ENCODE measurements around the gene ARPP21.

ARPP21 gene

DNA sequence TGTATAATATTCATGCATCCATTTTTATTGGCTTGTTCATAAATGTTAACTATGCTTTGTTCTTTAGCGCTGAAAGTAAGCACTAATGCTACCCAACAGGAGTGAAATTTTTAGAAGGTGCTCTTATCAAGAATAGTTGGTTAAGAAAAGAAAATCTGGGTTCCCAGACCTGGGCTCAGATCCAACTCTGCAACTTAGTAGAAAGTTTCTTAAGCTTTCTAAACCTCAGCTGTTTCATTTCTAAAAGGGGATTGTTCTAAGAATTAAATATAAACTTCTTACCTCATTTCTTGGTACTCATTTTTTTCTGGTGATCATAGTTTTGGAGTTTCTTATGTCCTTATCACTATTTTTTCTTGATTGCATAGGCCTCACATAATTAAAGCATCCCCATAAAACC lies 12.1 kb downstream of the ARPP21 start:
- H4K5ac ChIP-seq (ENCODE audit: low read length), result no peak overlapping the region
- H3K56ac ChIP-seq (ENCODE audit: low read length), result no peak overlapping the region
- H2AK5ac ChIP-seq (ENCODE audit: low read length), result no peak overlapping the region
- no peak for DNase-seq
- H3K4me1 ChIP-seq (ENCODE audit: control insufficient read depth, low read depth, low read length), result no peaks in the 10 kb centered on the region
- H3K23ac ChIP-seq (ENCODE audit: low read length), result no peak overlapping the region
- no peak overlapping the region for H3K9ac ChIP-seq (ENCODE audit: low read length)
- no peak overlapping the region for H2BK120ac ChIP-seq (ENCODE audit: low read depth, low read length)
- no peaks in the 10 kb centered on the region for H3K79me2 ChIP-seq (ENCODE audit: control insufficient read depth, insufficient read depth, low read length)
- no peaks in the 10 kb centered on the region for H3K79me1 ChIP-seq (ENCODE audit: low read length)
- H2BK15ac ChIP-seq (replicated peaks; ENCODE audit: low read depth), result no peak overlapping the region
- H3K27me3 ChIP-seq (ENCODE audit: insufficient read depth, low read length, poor library complexity), result no peaks in the 10 kb centered on the region
- H3K4ac ChIP-seq (ENCODE audit: low read depth, low read length), result no peak overlapping the region
- no peak overlapping the region for H3K4me3 ChIP-seq (ENCODE audit: low read length)
- no peak overlapping the region for H3K4me2 ChIP-seq (ENCODE audit: low read length)
- WGBS (ENCODE audit: extremely low coverage, insufficient coverage, low lambda C conversion rate), result no CpG with 5 or more reads among the region's 1 CpG
- no peaks in the 10 kb centered on the region for H3K36me3 ChIP-seq (ENCODE audit: control insufficient read depth, insufficient read depth, low read length)
- no peak overlapping the region for H3K18ac ChIP-seq (ENCODE audit: low read length)
- H4K8ac ChIP-seq (ENCODE audit: low read depth, low read length), result no peak overlapping the region
- no peak overlapping the region for H3K27ac ChIP-seq (ENCODE audit: low read depth, low read length)
- no peak overlapping the region for H2BK5ac ChIP-seq (ENCODE audit: low read length)

DNA sequence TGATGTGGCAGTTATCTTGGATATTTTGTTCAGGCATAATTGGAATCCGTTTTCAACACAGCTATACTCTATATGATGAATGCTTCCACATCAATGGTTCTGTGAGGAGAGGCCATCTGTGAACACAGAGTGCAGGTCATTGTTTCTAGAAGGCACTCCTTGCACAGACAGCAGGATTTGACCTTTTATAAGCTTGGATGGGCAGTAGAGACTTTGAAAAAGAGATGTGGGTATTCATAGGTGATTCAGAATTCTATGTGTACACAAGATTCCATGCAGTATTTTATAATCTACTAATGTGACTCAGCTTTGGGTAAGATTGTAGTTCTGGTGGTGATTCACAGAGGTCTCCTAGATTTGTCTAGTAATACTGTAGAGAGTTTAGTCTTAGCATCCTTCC lies 12.5 kb downstream of the ARPP21 start:
- no peak overlapping the region for H4K5ac ChIP-seq (ENCODE audit: low read length)
- H3K4ac ChIP-seq (ENCODE audit: low read depth, low read length), result no peak overlapping the region
- H3K4me2 ChIP-seq (ENCODE audit: low read length), result no peak overlapping the region
- H3K56ac ChIP-seq (ENCODE audit: low read length), result no peak overlapping the region
- H3K4me1 ChIP-seq (ENCODE audit: control insufficient read depth, low read depth, low read length), result no peaks in the 10 kb centered on the region
- H3K79me1 ChIP-seq (ENCODE audit: low read length), result no peaks in the 10 kb centered on the region
- no peak overlapping the region for H3K18ac ChIP-seq (ENCODE audit: low read length)
- no peak overlapping the region for H2BK5ac ChIP-seq (ENCODE audit: low read length)
- H3K79me2 ChIP-seq (ENCODE audit: control insufficient read depth, insufficient read depth, low read length), result no peaks in the 10 kb centered on the region
- H3K36me3 ChIP-seq (ENCODE audit: control insufficient read depth, insufficient read depth, low read length), result no peaks in the 10 kb centered on the region
- H3K23ac ChIP-seq (ENCODE audit: low read length), result no peak overlapping the region
- H2AK5ac ChIP-seq (ENCODE audit: low read length), result no peak overlapping the region
- no peak overlapping the region for H2BK15ac ChIP-seq (replicated peaks; ENCODE audit: low read depth)
- WGBS (ENCODE audit: extremely low coverage, insufficient coverage, low lambda C conversion rate), result no CpG with 5 or more reads among the region's 1 CpG
- H3K27me3 ChIP-seq (ENCODE audit: insufficient read depth, low read length, poor library complexity), result no peaks in the 10 kb centered on the region
- no peak overlapping the region for H3K9ac ChIP-seq (ENCODE audit: low read length)
- H3K4me3 ChIP-seq (ENCODE audit: low read length), result no peak overlapping the region
- no peak for DNase-seq
- no peak overlapping the region for H4K8ac ChIP-seq (ENCODE audit: low read depth, low read length)
- H3K27ac ChIP-seq (ENCODE audit: low read depth, low read length), result no peak overlapping the region
- no peak overlapping the region for H2BK120ac ChIP-seq (ENCODE audit: low read depth, low read length)

DNA sequence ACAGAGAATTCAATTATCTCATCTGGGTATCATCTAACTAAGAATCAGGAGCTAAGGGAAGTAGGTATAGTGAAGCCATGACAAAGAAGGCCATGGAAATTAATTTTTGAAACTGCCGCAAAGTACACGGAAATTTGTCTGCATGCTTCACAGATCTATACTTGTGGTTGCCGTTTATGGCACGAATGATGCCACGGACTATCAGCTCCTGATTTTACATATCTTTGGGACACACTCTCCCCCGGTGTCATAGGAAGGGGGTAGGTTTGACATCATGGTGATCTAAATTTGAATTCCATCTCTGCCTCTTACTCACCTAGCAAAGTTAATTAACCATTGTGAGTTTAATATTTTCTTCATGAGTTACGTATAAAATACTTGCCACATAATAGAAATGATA lies 14.0 kb downstream of the ARPP21 start:
- Histone ChIP-seq H3K23ac (ENCODE audit: low read length) (no peak overlapping the region), H3K4ac (ENCODE audit: low read depth, low read length) (no peak overlapping the region), H3K18ac (ENCODE audit: low read length) (no peak overlapping the region), H3K79me1 (ENCODE audit: low read length) (no peaks in the 10 kb centered on the region), H2BK15ac (replicated peaks; ENCODE audit: low read depth) (no peak overlapping the region), H3K27ac (ENCODE audit: low read depth, low read length) (no peak overlapping the region), H4K8ac (ENCODE audit: low read depth, low read length) (no peak overlapping the region), H3K4me2 (ENCODE audit: low read length) (no peak overlapping the region), H3K56ac (ENCODE audit: low read length) (no peak overlapping the region), H3K79me2 (ENCODE audit: control insufficient read depth, insufficient read depth, low read length) (no peaks in the 10 kb centered on the region), H2AK5ac (ENCODE audit: low read length) (no peak overlapping the region), H4K5ac (ENCODE audit: low read length) (no peak overlapping the region), H2BK120ac (ENCODE audit: low read depth, low read length) (no peak overlapping the region), H3K36me3 (ENCODE audit: control insufficient read depth, insufficient read depth, low read length) (no peaks in the 10 kb centered on the region), H3K27me3 (ENCODE audit: insufficient read depth, low read length, poor library complexity) (no peaks in the 10 kb centered on the region), H3K4me1 (ENCODE audit: control insufficient read depth, low read depth, low read length) (no peaks in the 10 kb centered on the region), H2BK5ac (ENCODE audit: low read length) (no peak overlapping the region), H3K4me3 (ENCODE audit: low read length) (no peak overlapping the region), H3K9ac (ENCODE audit: low read length) (no peak overlapping the region)
- no CpG with 5 or more reads among the region's 7 CpGs for WGBS (ENCODE audit: extremely low coverage, insufficient coverage, low lambda C conversion rate)
- no peak for DNase-seq

- H2AK5ac ChIP-seq (ENCODE audit: low read length), result no peak overlapping the region
- no peak overlapping the region for H2BK120ac ChIP-seq (ENCODE audit: low read depth, low read length)
- H3K4me2 ChIP-seq (ENCODE audit: low read length), result no peak overlapping the region
- H3K4ac ChIP-seq (ENCODE audit: low read depth, low read length), result no peak overlapping the region
- H3K36me3 ChIP-seq (ENCODE audit: control insufficient read depth, insufficient read depth, low read length), result no peaks in the 10 kb centered on the region
- no peak overlapping the region for H3K4me3 ChIP-seq (ENCODE audit: low read length)
- WGBS (ENCODE audit: extremely low coverage, insufficient coverage, low lambda C conversion rate), result no CpG with 5 or more reads among the region's 5 CpGs
- DNase-seq, result no peak
- no peak overlapping the region for H3K27ac ChIP-seq (ENCODE audit: low read depth, low read length)
- no peak overlapping the region for H4K8ac ChIP-seq (ENCODE audit: low read depth, low read length)
- H3K23ac ChIP-seq (ENCODE audit: low read length), result no peak overlapping the region
- no peak overlapping the region for H3K56ac ChIP-seq (ENCODE audit: low read length)
- H3K18ac ChIP-seq (ENCODE audit: low read length), result no peak overlapping the region
- no peaks in the 10 kb centered on the region for H3K79me1 ChIP-seq (ENCODE audit: low read length)
- no peak overlapping the region for H3K9ac ChIP-seq (ENCODE audit: low read length)
- H2BK5ac ChIP-seq (ENCODE audit: low read length), result no peak overlapping the region
- no peak overlapping the region for H4K5ac ChIP-seq (ENCODE audit: low read length)
- H3K79me2 ChIP-seq (ENCODE audit: control insufficient read depth, insufficient read depth, low read length), result no peaks in the 10 kb centered on the region
- no peak overlapping the region for H2BK15ac ChIP-seq (replicated peaks; ENCODE audit: low read depth)
- no peaks in the 10 kb centered on the region for H3K4me1 ChIP-seq (ENCODE audit: control insufficient read depth, low read depth, low read length)
- H3K27me3 ChIP-seq (ENCODE audit: insufficient read depth, low read length, poor library complexity), result no peaks in the 10 kb centered on the region
Measured at GRCh38 chr3:35654476-35654875, 15.2 kb downstream of the ARPP21 start.

DNA sequence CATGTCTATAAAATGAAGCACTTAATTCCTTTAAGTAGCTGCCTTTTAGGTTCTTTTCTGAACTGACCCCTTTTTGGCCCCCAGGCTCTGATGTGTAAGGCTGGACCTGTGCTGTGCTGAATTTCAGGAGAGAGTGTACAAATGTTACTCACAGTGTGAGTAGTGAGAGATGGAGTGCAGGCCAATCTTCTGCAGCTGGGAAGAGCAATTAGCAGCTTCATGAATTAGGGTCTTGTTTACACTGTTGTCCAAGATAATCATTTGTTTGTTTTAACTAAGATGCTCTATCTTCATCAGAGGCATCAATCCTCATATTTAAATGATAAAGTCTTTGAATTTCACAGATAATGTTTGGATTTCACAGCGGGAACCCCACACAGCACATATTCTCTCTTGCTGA lies 19.4 kb downstream of the ARPP21 start:
- no peak for DNase-seq
- Histone ChIP-seq H3K4me2 (ENCODE audit: low read length) (no peak overlapping the region), H2BK120ac (ENCODE audit: low read depth, low read length) (no peak overlapping the region), H3K79me1 (ENCODE audit: low read length) (no peaks in the 10 kb centered on the region), H3K36me3 (ENCODE audit: control insufficient read depth, insufficient read depth, low read length) (no peaks in the 10 kb centered on the region), H2AK5ac (ENCODE audit: low read length) (no peak overlapping the region), H3K27me3 (ENCODE audit: insufficient read depth, low read length, poor library complexity) (no peaks in the 10 kb centered on the region), H3K18ac (ENCODE audit: low read length) (no peak overlapping the region), H3K23ac (ENCODE audit: low read length) (no peak overlapping the region), H3K4me1 (ENCODE audit: control insufficient read depth, low read depth, low read length) (no peaks in the 10 kb centered on the region), H3K56ac (ENCODE audit: low read length) (no peak overlapping the region), H4K5ac (ENCODE audit: low read length) (no peak overlapping the region), H3K9ac (ENCODE audit: low read length) (no peak overlapping the region), H2BK15ac (replicated peaks; ENCODE audit: low read depth) (no peak overlapping the region), H4K8ac (ENCODE audit: low read depth, low read length) (no peak overlapping the region), H2BK5ac (ENCODE audit: low read length) (no peak overlapping the region), H3K4me3 (ENCODE audit: low read length) (no peak overlapping the region), H3K4ac (ENCODE audit: low read depth, low read length) (no peak overlapping the region), H3K27ac (ENCODE audit: low read depth, low read length) (no peak overlapping the region), H3K79me2 (ENCODE audit: control insufficient read depth, insufficient read depth, low read length) (no peaks in the 10 kb centered on the region)
- WGBS (ENCODE audit: extremely low coverage, insufficient coverage, low lambda C conversion rate), result no CpG with 5 or more reads among the region's 1 CpG

GRCh38 chr3:35659768-35660167 lies 20.4 kb downstream of the ARPP21 start:
- Histone ChIP-seq H3K4ac (ENCODE audit: low read depth, low read length) (no peak overlapping the region), H3K4me1 (ENCODE audit: control insufficient read depth, low read depth, low read length) (no peaks in the 10 kb centered on the region), H2BK15ac (replicated peaks; ENCODE audit: low read depth) (no peak overlapping the region), H3K27ac (ENCODE audit: low read depth, low read length) (no peak overlapping the region), H4K5ac (ENCODE audit: low read length) (no peak overlapping the region), H4K8ac (ENCODE audit: low read depth, low read length) (no peak overlapping the region), H3K18ac (ENCODE audit: low read length) (no peak overlapping the region), H3K23ac (ENCODE audit: low read length) (no peak overlapping the region), H3K9ac (ENCODE audit: low read length) (no peak overlapping the region), H3K56ac (ENCODE audit: low read length) (no peak overlapping the region), H2AK5ac (ENCODE audit: low read length) (no peak overlapping the region), H3K4me3 (ENCODE audit: low read length) (no peak overlapping the region), H3K27me3 (ENCODE audit: insufficient read depth, low read length, poor library complexity) (no peaks in the 10 kb centered on the region), H3K36me3 (ENCODE audit: control insufficient read depth, insufficient read depth, low read length) (no peaks in the 10 kb centered on the region), H2BK5ac (ENCODE audit: low read length) (no peak overlapping the region), H2BK120ac (ENCODE audit: low read depth, low read length) (no peak overlapping the region), H3K4me2 (ENCODE audit: low read length) (no peak overlapping the region), H3K79me1 (ENCODE audit: low read length) (no peaks in the 10 kb centered on the region), H3K79me2 (ENCODE audit: control insufficient read depth, insufficient read depth, low read length) (no peaks in the 10 kb centered on the region)
- no peak for DNase-seq
